Neuronal stem cell (in vitro differentiated cells): ENCODE data around the gene ORAI2. TPM values are rescaled to one million over a fixed set of nuclear protein-coding genes. Genes with fewer than 3 reads are reported as not detected.

Experiments
- DNase-seq: peaks from one replicate; pipeline ENCODE4 v3.0.0-alpha.2; 2013; ENCODE audit warnings: low spot score
- H2AFZ ChIP-seq: one replicate; pipeline ENCODE4 v1.6.1; 2013; ENCODE audit warnings: mild to moderate bottlenecking, low read length, inconsistent platforms
- H2AK5ac ChIP-seq: 2 replicates; pipeline ENCODE4 v1.6.1; 2013; ENCODE audit warnings: low read depth, mild to moderate bottlenecking, inconsistent platforms, low read length, moderate library complexity, mixed read lengths
- H2BK120ac ChIP-seq: 2 replicates; pipeline ENCODE4 v1.6.1; 2013; ENCODE audit warnings: low read depth, mild to moderate bottlenecking, inconsistent platforms, low read length, moderate library complexity, mixed read lengths
- H2BK12ac ChIP-seq: one replicate; pipeline ENCODE4 v1.6.1; 2013; ENCODE audit warnings: low read length, inconsistent platforms
- H2BK15ac ChIP-seq: 2 replicates; pipeline ENCODE4 v1.6.1; 2013; ENCODE audit warnings: mild to moderate bottlenecking, low read length, inconsistent platforms, mixed read lengths
- H2BK5ac ChIP-seq: one replicate; pipeline ENCODE4 v1.6.1; 2013; ENCODE audit warnings: inconsistent platforms, mild to moderate bottlenecking, low read length, moderate library complexity
- H3K14ac ChIP-seq: one replicate; pipeline ENCODE4 v1.6.1; 2013; ENCODE audit warnings: low read length, inconsistent platforms
- H3K18ac ChIP-seq: 2 replicates; pipeline ENCODE4 v1.6.1; 2013; ENCODE audit warnings: low read length, inconsistent platforms
- H3K23ac ChIP-seq: 2 replicates; pipeline ENCODE4 v1.6.1; 2013; ENCODE audit warnings: low read depth, mild to moderate bottlenecking, mixed read lengths, low read length, inconsistent platforms; ENCODE audit not compliant: poor library complexity
- H3K27ac ChIP-seq: replicated peaks from 3 replicates; pipeline ENCODE4 v1.5.1; 2013; ENCODE audit warnings: low read length, inconsistent platforms
- H3K27me3 ChIP-seq, 3 experiments: 2 replicates each; pipeline ENCODE4 v1.6.1; 2013; ENCODE audit warnings: low read length in 3 of 3, mild to moderate bottlenecking in 2 of 3, inconsistent platforms in 1 of 3, low read depth in 1 of 3, mixed read lengths in 1 of 3, moderate library complexity in 1 of 3; ENCODE audit not compliant: control insufficient read depth in 3 of 3, insufficient read depth in 3 of 3
- H3K36me3 ChIP-seq, 2 donors: replicated peaks in 1 of 2; 2 replicates each; pipeline ENCODE4 v1.6.1; 2013; ENCODE audit warnings: low read length in 2 of 2; ENCODE audit not compliant: control insufficient read depth in 2 of 2, insufficient read depth in 2 of 2
- H3K4ac ChIP-seq: 2 replicates; pipeline ENCODE4 v1.6.1; 2013; ENCODE audit warnings: inconsistent platforms, mild to moderate bottlenecking, low read length, moderate library complexity
- H3K4me1 ChIP-seq, 2 donors: 1 replicate in 1 of 2; 2 replicates in 1 of 2; pipeline ENCODE4 v1.6.1; 2013; ENCODE audit warnings: low read length in 2 of 2, low read depth in 1 of 2; ENCODE audit not compliant: control insufficient read depth in 2 of 2, insufficient read depth in 1 of 2
- H3K4me2 ChIP-seq: one replicate; pipeline ENCODE4 v1.6.1; 2013; ENCODE audit warnings: mild to moderate bottlenecking, low read length, inconsistent platforms; ENCODE audit not compliant: insufficient read depth, poor library complexity, severe bottlenecking
- H3K4me3 ChIP-seq, 2 donors: 2 replicates each; pipeline ENCODE4 v1.5.1; 2013; ENCODE audit warnings: low read length in 2 of 2, mild to moderate bottlenecking in 2 of 2, inconsistent platforms in 1 of 2, moderate library complexity in 1 of 2
- H3K79me1 ChIP-seq: one replicate; pipeline ENCODE4 v1.6.1; 2013; ENCODE audit warnings: low read depth, mild to moderate bottlenecking, inconsistent platforms, low read length, moderate library complexity
- H3K9ac ChIP-seq: one replicate; pipeline ENCODE4 v1.6.1; 2013; ENCODE audit warnings: mild to moderate bottlenecking, low read depth, low read length, inconsistent platforms; ENCODE audit not compliant: poor library complexity
- H3K9me3 ChIP-seq, 2 donors: replicated peaks in 1 of 2; 2 replicates each; pipeline versions ENCODE3 to v1.6.1; 2013; ENCODE audit warnings: low read length in 2 of 2, mild to moderate bottlenecking in 2 of 2, inconsistent platforms in 1 of 2, low read depth in 1 of 2, mixed read lengths in 1 of 2, moderate library complexity in 1 of 2; ENCODE audit not compliant: control insufficient read depth in 2 of 2, insufficient read depth in 1 of 2
- H4K8ac ChIP-seq: one replicate; pipeline ENCODE4 v1.6.1; 2013; ENCODE audit warnings: low read depth, mild to moderate bottlenecking, inconsistent platforms, low read length, moderate library complexity
- H4K91ac ChIP-seq: one replicate; pipeline ENCODE4 v1.6.1; 2013; ENCODE audit warnings: low read length, low read depth, mild to moderate bottlenecking, inconsistent platforms; ENCODE audit not compliant: poor library complexity
- WGBS, 2 donors: extraction: QIAGEN DNeasy Blood & Tissue Kit; methylation state at CpG; one replicate each; pipeline ENCODE4 v1.1.7; 2013; ENCODE audit warnings: missing lambda C conversion rate in 2 of 2, mixed read lengths in 1 of 2; ENCODE audit not compliant: insufficient read length in 2 of 2, insufficient replicate concordance in 1 of 2; ENCODE audit errors: extremely low coverage in 2 of 2; 5-methylcytosine and 5-hydroxymethylcytosine counted together
- polyA plus RNA-seq, 2 experiments: library from polyadenylated mRNA; stranded (reverse); fragments of 200-250 nt; gene quantifications; one replicate each; pipeline ENCODE4 v1.2.3, GENCODE V29; 2013

ORAI2 gene
- 31.9 TPM for polyA plus RNA-seq (2013, experiment 1 of 2)
- polyA plus RNA-seq (2013, experiment 2 of 2): 32.2 TPM

GRCh38 chr7:102433219-102434038 is at the start of gene ORAI2:
ORAI2 (plus strand) TSS chr7:102433575; CDS start chr7:102438957, 5,382 bp downstream.
- H3K23ac ChIP-seq: peak within 1 kb of the TSS; percentile 63
- H3K4me2 ChIP-seq: peak within 1 kb of the TSS; percentile 89
- no peak within 1 kb of the TSS for H2BK12ac ChIP-seq
- H3K36me3 ChIP-seq: peaks cover 0 to 27% of the 10 kb centered on the region in 2 donors
- peaks cover 10% of the 10 kb centered on the region for H3K79me1 ChIP-seq
- H4K91ac ChIP-seq: no peak within 1 kb of the TSS
- peak within 1 kb of the TSS; percentile 35 for H3K27ac ChIP-seq
- peak within 1 kb of the TSS; percentile 95 for H3K9ac ChIP-seq
- H3K9me3 ChIP-seq: no peaks in the 10 kb centered on the region
- peak within 1 kb of the TSS; percentile 89 to 97 for H3K4me3 ChIP-seq
- WGBS, 2 donors: no CpG with 5 or more reads among the region's 90 CpGs
- H3K4ac ChIP-seq: peak within 1 kb of the TSS; percentile 37
- H2BK15ac ChIP-seq: peak within 1 kb of the TSS; percentile 81
- peak within 1 kb of the TSS; percentile 91 for H2BK120ac ChIP-seq
- peak; percentile 69 for DNase-seq
- H2AK5ac ChIP-seq: peak within 1 kb of the TSS; percentile 92
- H2AFZ ChIP-seq: peak within 1 kb of the TSS; percentile 97
- no peak within 1 kb of the TSS for H4K8ac ChIP-seq
- H3K14ac ChIP-seq: peak within 1 kb of the TSS; percentile 82
- no peaks in the 10 kb centered on the region for H3K27me3 ChIP-seq
- peak within 1 kb of the TSS; percentile 87 for H2BK5ac ChIP-seq
- H3K4me1 ChIP-seq: peaks cover 8 to 21% of the 10 kb centered on the region in 2 donors
- peak within 1 kb of the TSS; percentile 99 for H3K18ac ChIP-seq

- Histone ChIP-seq H2BK5ac (no peak overlapping the region), H3K79me1 (no peaks in the 10 kb centered on the region), H2AK5ac (no peak overlapping the region), H2BK15ac (no peak overlapping the region), H4K91ac (no peak overlapping the region), H3K23ac (no peak overlapping the region), H2BK12ac (no peak overlapping the region), H2BK120ac (no peak overlapping the region), H3K27ac (no peak overlapping the region), H3K9ac (no peak overlapping the region), H3K27me3 (no peaks in the 10 kb centered on the region), H3K4me1 (no peaks in the 10 kb centered on the region), H3K4ac (no peak overlapping the region), H4K8ac (no peak overlapping the region), H3K4me2 (no peak overlapping the region), H3K36me3 (peaks cover 8 to 47% of the 10 kb centered on the region in 2 donors), H3K14ac (no peak overlapping the region), H3K9me3 (no peaks in the 10 kb centered on the region), H3K18ac (no peak overlapping the region), H2AFZ (no peak overlapping the region), H3K4me3 (no peak overlapping the region)
- DNase-seq: no peak
- WGBS, 2 donors: no CpG with 5 or more reads among the region's 6 CpGs
Observed at GRCh38 chr7:102387064-102387463, 46.3 kb upstream of the ORAI2 start.

- WGBS, 2 donors: no CpG with 5 or more reads among the region's 3 CpGs
- no peak overlapping the region for H3K18ac ChIP-seq
- no peak overlapping the region for H4K8ac ChIP-seq
- H2BK5ac ChIP-seq: no peak overlapping the region
- no peak overlapping the region for H2AFZ ChIP-seq
- H2AK5ac ChIP-seq: no peak overlapping the region
- no peak overlapping the region for H2BK12ac ChIP-seq
- no peak overlapping the region for H3K9ac ChIP-seq
- no peaks in the 10 kb centered on the region for H3K9me3 ChIP-seq
- H2BK15ac ChIP-seq: no peak overlapping the region
- no peak overlapping the region for H3K27ac ChIP-seq
- H3K14ac ChIP-seq: no peak overlapping the region
- no peak overlapping the region for H2BK120ac ChIP-seq
- no peaks in the 10 kb centered on the region for H3K4me1 ChIP-seq
- peaks cover 13 to 56% of the 10 kb centered on the region in 2 donors for H3K36me3 ChIP-seq
- no peak overlapping the region for H3K4ac ChIP-seq
- H3K27me3 ChIP-seq: no peaks in the 10 kb centered on the region
- H3K4me3 ChIP-seq: no peak overlapping the region
- no peak for DNase-seq
- no peak overlapping the region for H3K4me2 ChIP-seq
- no peak overlapping the region for H3K23ac ChIP-seq
- no peaks in the 10 kb centered on the region for H3K79me1 ChIP-seq
- H4K91ac ChIP-seq: no peak overlapping the region
Observed at GRCh38 chr7:102389810-102390209, 43.6 kb upstream of the ORAI2 start.

GRCh38 chr7:102390697-102391484 is 42.5 kb upstream of the ORAI2 start:
- peak; percentile 84 for DNase-seq
- Histone ChIP-seq H2BK5ac (no peak overlapping the region), H3K4me2 (no peak overlapping the region), H3K9ac (no peak overlapping the region), H2AFZ (no peak overlapping the region), H3K9me3 (no peaks in the 10 kb centered on the region), H3K4me3 (no peak overlapping the region), H2BK120ac (no peak overlapping the region), H3K79me1 (no peaks in the 10 kb centered on the region), H3K36me3 (peaks cover 13 to 58% of the 10 kb centered on the region in 2 donors), H3K4ac (no peak overlapping the region), H3K14ac (no peak overlapping the region), H3K27ac (no peak overlapping the region), H3K18ac (no peak overlapping the region), H3K23ac (no peak overlapping the region), H4K91ac (no peak overlapping the region), H4K8ac (no peak overlapping the region), H3K27me3 (no peaks in the 10 kb centered on the region), H2BK12ac (no peak overlapping the region), H2BK15ac (no peak overlapping the region), H3K4me1 (no peaks in the 10 kb centered on the region), H2AK5ac (no peak overlapping the region)
- no CpG with 5 or more reads among the region's 12 CpGs for WGBS, 2 donors
